Activated naive CD4-positive, alpha-beta T cell treated with anti-CD3 and anti-CD28 coated beads for 36 hours (primary cell): Measurements from ENCODE around the gene APC2. TPM values are rescaled to one million over a fixed set of nuclear protein-coding genes. Genes with fewer than 3 reads are reported as not detected.
"Not testable (repeated sequence)": the region's sequence is repeated elsewhere in the genome, so short reads cannot be mapped to it uniquely, and the experiment has no call there.

ENCODE experiments used
- CTCF ChIA-PET: fragments of 350-600 bp; sonication (Branson Sonifier 250); formaldehyde crosslinking; loops from one replicate; lab custom pipeline; 2021; ENCODE audit warnings: antibody characterized with exemption; lab: Charles Lee
- DNase-seq: peaks from one replicate; pipeline ENCODE4 v3.0.0-alpha.2; 2020
- H3K27ac Mint-ChIP-seq: one replicate; pipeline ENCODE4 v1.8.0; 2021; ENCODE audit warnings: mild to moderate bottlenecking, mixed read lengths
- H3K27me3 Mint-ChIP-seq: one replicate; pipeline ENCODE4 v1.8.0; 2021; ENCODE audit warnings: low read depth, mixed read lengths
- H3K36me3 Mint-ChIP-seq: one replicate; pipeline ENCODE4 v1.8.0; 2021; ENCODE audit warnings: low read depth, mixed read lengths
- H3K4me1 Mint-ChIP-seq: one replicate; pipeline ENCODE4 v1.8.0; 2021; ENCODE audit warnings: low read depth, mixed read lengths
- H3K4me3 Mint-ChIP-seq: one replicate; pipeline ENCODE4 v1.8.0; 2021; ENCODE audit warnings: mild to moderate bottlenecking, moderate library complexity, mixed read lengths
- H3K9me3 Mint-ChIP-seq: one replicate; pipeline ENCODE4 v1.8.0; 2021; ENCODE audit warnings: mixed read lengths
- intact Hi-C: fragments of 100-400 bp; cut with micrococcal nuclease; formaldehyde crosslinking; loops from one replicate; pipeline ENCODE4 v1.15.1; 2023
- total RNA-seq, 2 experiments: library from RNA; stranded (reverse); gene quantifications; one replicate each; pipeline ENCODE4 v1.2.3, GENCODE V29; 2021

The APC2 gene
- total RNA-seq, 2 experiments from 2014 or later, result 0.07 to 0.12 TPM

GRCh38 chr19:1473085-1473851 is 23.3 kb downstream of the APC2 start:
- Mint-ChIP-seq H3K27ac (no peak overlapping the region), H3K4me1 (peaks cover 29% of the 10 kb centered on the region), H3K4me3 (no peak overlapping the region), H3K9me3 (no peaks in the 10 kb centered on the region), H3K27me3 (peaks cover 12% of the 10 kb centered on the region), H3K36me3 (peaks cover 2% of the 10 kb centered on the region)
- CTCF ChIA-PET, result interaction anchor here (0.9 kb wide), 2 partner anchors 199 to 792 kb away, joined by 3 to 4 read pairs; no protein-coding TSS in a partner anchor
- intact Hi-C loops, result no loop called here
- DNase-seq, result no peak

- H3K36me3 Mint-ChIP-seq, result peaks cover 3% of the 10 kb centered on the region
- H3K9me3 Mint-ChIP-seq, result no peaks in the 10 kb centered on the region
- intact Hi-C loops, result no loop called here
- CTCF ChIA-PET, result interaction anchor here (0.9 kb wide), 2 partner anchors 198 to 793 kb away, joined by 3 to 4 read pairs; no protein-coding TSS in a partner anchor
- H3K27ac Mint-ChIP-seq, result no peak overlapping the region
- H3K27me3 Mint-ChIP-seq, result peaks cover 11% of the 10 kb centered on the region
- no peak for DNase-seq
- H3K4me3 Mint-ChIP-seq, result no peak overlapping the region
- H3K4me1 Mint-ChIP-seq, result peaks cover 32% of the 10 kb centered on the region
Observed at GRCh38 chr19:1474011-1474764, 24.3 kb downstream of the APC2 start.

GRCh38 chr19:1474765-1475351 is 24.9 kb downstream of the APC2 start:
- CTCF ChIA-PET, result no interaction called here
- peaks cover 11% of the 10 kb centered on the region for H3K27me3 Mint-ChIP-seq
- H3K27ac Mint-ChIP-seq, result no peak overlapping the region
- peaks cover 32% of the 10 kb centered on the region for H3K4me1 Mint-ChIP-seq
- no peak overlapping the region for H3K4me3 Mint-ChIP-seq
- H3K9me3 Mint-ChIP-seq, result no peaks in the 10 kb centered on the region
- intact Hi-C loops, result loop anchor here (5.0 kb wide), 1 partner anchor 38 kb away; the partner anchor contains the start of gene RPS15
- H3K36me3 Mint-ChIP-seq, result peaks cover 3% of the 10 kb centered on the region
- no peak for DNase-seq

- H3K4me1 Mint-ChIP-seq, result peaks cover 29% of the 10 kb centered on the region
- no peaks in the 10 kb centered on the region for H3K9me3 Mint-ChIP-seq
- DNase-seq, result no peak
- intact Hi-C loops, result loop anchor here (5.0 kb wide), 1 partner anchor 39 kb away; the partner anchor contains the start of gene RPS15
- CTCF ChIA-PET, result no interaction called here
- peaks cover 3% of the 10 kb centered on the region for H3K36me3 Mint-ChIP-seq
- peaks cover 8% of the 10 kb centered on the region for H3K27me3 Mint-ChIP-seq
- no peak overlapping the region for H3K4me3 Mint-ChIP-seq
- no peak overlapping the region for H3K27ac Mint-ChIP-seq
Observed at GRCh38 chr19:1475751-1476437, 26.0 kb downstream of the APC2 start.

GRCh38 chr19:1477056-1477455 is 27.1 kb downstream of the APC2 start:
- intact Hi-C loops, result loop anchor here (5.0 kb wide), 1 partner anchor 40 kb away; the partner anchor contains the start of gene RPS15
- CTCF ChIA-PET, H3K27me3 Mint-ChIP-seq, H3K36me3 Mint-ChIP-seq, H3K9me3 Mint-ChIP-seq, H3K27ac Mint-ChIP-seq, DNase-seq: not testable (repeated sequence)
- H3K4me1 Mint-ChIP-seq, result peaks cover 18% of the 10 kb centered on the region
- H3K4me3 Mint-ChIP-seq, result peak overlapping the region; percentile 24

GRCh38 chr19:1478934-1479707 is 29.2 kb downstream of the APC2 start, which contains the start of gene C19orf25:
TSS of gene C19orf25 (minus strand) at chr19:1479215. CDS start at chr19:1478903, 312 bp downstream.
- Mint-ChIP-seq H3K4me3 (peak within 1 kb of the TSS; percentile 99), H3K27me3 (no peaks in the 10 kb centered on the region), H3K27ac (peak within 1 kb of the TSS; percentile 95), H3K36me3 (peaks cover 3% of the 10 kb centered on the region), H3K4me1 (peaks cover 15% of the 10 kb centered on the region), H3K9me3 (no peaks in the 10 kb centered on the region)
- intact Hi-C loops, result loop anchor here (1.0 to 5.0 kb wide), 5 partner anchors 11 to 126 kb away; partner anchors contain the start of genes DAZAP1, NDUFS7, PCSK4 and RPS15
- DNase-seq, result peak; percentile 96
- CTCF ChIA-PET, result no interaction called here

GRCh38 chr19:1481224-1481892 is 31.4 kb downstream of the APC2 start:
- no peaks in the 10 kb centered on the region for H3K9me3 Mint-ChIP-seq
- no peak for DNase-seq
- intact Hi-C loops, result no loop called here
- H3K27me3 Mint-ChIP-seq, result no peaks in the 10 kb centered on the region
- H3K36me3 Mint-ChIP-seq, result peaks cover 3% of the 10 kb centered on the region
- H3K4me1 Mint-ChIP-seq, result peaks cover 15% of the 10 kb centered on the region
- H3K27ac Mint-ChIP-seq, result no peak overlapping the region
- CTCF ChIA-PET, result no interaction called here
- H3K4me3 Mint-ChIP-seq, result no peak overlapping the region

- no peak overlapping the region for H3K27ac Mint-ChIP-seq
- CTCF ChIA-PET, result interaction anchor here (1.0 kb wide), 1 partner anchor 24 kb away, joined by 3 read pairs; no protein-coding TSS in a partner anchor
Observed at GRCh38 chr19:1481893-1482360, 32.0 kb downstream of the APC2 start.

GRCh38 chr19:1482361-1483130 is 32.6 kb downstream of the APC2 start:
- H3K4me1 Mint-ChIP-seq, result peaks cover 9% of the 10 kb centered on the region
- H3K27ac Mint-ChIP-seq, result no peak overlapping the region
- no peak for DNase-seq
- no peaks in the 10 kb centered on the region for H3K27me3 Mint-ChIP-seq
- CTCF ChIA-PET, result interaction anchor here (0.6 to 1.0 kb wide), 2 partner anchors 19 to 24 kb away, joined by 3 read pairs; no protein-coding TSS in a partner anchor
- H3K36me3 Mint-ChIP-seq, result peaks cover 2% of the 10 kb centered on the region
- intact Hi-C loops, result no loop called here
- no peak overlapping the region for H3K4me3 Mint-ChIP-seq
- H3K9me3 Mint-ChIP-seq, result no peaks in the 10 kb centered on the region

More at GRCh38 chr19:1481893-1482360, 32.0 kb downstream of the APC2 start:
- H3K4me3 Mint-ChIP-seq, result no peak overlapping the region
- peaks cover 3% of the 10 kb centered on the region for H3K36me3 Mint-ChIP-seq
- peaks cover 14% of the 10 kb centered on the region for H3K4me1 Mint-ChIP-seq
- DNase-seq, result no peak
- no peaks in the 10 kb centered on the region for H3K27me3 Mint-ChIP-seq
- intact Hi-C loops, result no loop called here
- no peaks in the 10 kb centered on the region for H3K9me3 Mint-ChIP-seq
